NCI-H446 (cell line): Measurements from ENCODE around the gene KCTD7.
A peak's percentile ranks its signal among the peaks of the same experiment; 100 is the strongest.
"Not testable (repeated sequence)": the region's sequence is repeated elsewhere in the genome, so short reads cannot be mapped to it uniquely, and the experiment has no call there.

Experiments
- DNase-seq, 2 experiments: peaks; one replicate each; lab custom pipeline; 2025; lab: John Stamatoyannopoulos, UW

KCTD7 gene

DNA sequence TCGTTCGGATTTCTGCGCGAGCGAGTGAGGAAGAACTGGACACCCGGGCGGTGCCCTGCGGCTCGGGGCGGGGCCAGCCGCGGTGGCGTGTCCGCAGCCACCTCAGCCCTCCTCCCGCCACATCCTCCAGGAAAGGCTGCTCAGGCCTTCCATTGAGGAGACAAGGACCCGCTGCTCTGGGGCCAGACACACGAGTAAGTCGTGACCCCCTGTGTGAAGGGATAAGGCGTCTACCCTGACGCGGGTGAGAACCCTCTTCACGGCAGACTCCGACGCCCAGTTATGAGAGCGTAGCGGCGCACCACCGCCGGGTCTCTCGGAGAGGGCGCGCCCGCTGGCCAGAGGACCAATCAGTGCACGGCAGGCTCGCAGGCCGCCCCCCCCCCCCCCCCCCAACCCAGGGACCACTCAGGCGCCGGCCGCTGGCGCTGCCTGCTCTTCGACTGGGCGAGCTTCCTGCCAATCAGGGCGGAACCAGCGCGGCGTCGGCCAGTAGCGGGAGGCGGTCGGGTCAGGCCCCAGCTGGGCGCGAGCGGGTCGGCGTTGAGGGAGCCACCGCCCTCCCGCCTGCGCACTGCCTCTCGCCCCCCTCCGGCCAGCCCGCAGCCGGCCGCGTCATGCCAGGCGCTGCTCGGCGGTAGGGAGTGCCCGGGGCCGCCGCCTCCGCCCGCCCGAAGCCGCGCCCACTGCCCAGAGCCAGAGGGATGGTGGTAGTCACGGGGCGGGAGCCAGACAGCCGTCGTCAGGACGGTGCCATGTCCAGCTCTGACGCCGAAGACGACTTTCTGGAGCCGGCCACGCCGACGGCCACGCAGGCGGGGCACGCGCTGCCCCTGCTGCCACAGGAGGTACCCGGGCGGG lies at the start of gene KCTD7:
Gene KCTD7, plus strand, starts transcription at position 521 of the 861 bp plus-strand sequence. Its CDS starts 184 bp downstream, at position 705.
- DNase-seq = peak; percentile 92 to 98

DNA sequence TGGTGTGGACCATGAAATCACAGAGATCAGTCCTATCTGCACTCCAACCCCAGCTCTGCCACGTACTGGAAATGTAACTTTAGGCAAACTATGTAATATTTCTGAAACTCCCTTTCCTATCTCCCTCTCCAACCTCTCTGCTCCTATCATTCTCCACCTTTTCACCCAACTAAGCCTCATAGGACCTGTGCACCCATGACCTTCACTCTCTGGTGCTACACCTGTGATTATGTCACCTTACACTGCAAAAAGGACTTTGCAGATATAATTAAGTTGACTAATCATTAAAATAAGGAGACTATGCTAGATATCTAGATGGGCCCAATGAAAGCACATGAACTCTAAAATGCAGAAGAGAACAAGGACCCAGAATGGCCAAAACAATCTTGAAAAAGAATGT lies 48.3 kb upstream of the KCTD7 start:
- not testable (repeated sequence) for DNase-seq

DNA sequence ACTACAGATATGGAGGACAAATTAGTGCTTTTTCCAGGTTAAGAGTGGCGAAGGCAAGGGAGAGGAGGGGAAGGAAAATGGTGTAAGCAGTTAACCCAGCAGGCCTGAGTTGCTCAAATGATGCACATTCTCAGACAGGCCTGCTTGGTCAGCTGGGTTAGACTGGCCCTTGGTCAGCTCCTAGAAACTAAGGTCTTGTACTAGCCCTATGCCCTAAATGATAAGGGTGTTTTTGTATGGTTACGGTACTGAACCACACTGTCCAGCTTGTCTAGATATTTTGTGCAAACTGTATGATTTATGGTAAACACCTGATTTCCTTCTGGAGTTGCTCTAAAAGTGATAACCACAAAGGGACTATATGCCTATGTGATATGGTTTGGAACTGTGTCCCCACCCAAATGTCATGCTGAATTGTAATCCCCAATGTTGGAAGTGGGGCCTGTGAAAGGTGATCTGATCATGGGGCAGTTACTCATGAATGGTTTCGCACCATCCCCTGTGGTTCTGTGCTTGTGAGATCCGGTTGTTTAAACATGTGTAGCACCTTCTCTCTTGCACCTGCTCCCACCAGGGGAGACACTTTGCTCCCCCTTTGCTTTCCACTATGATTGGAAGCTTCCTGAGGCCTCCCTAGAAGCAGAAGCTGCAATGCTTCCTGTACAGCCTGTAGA lies 45.7 kb upstream of the KCTD7 start:
- DNase-seq = not testable (repeated sequence)

DNA sequence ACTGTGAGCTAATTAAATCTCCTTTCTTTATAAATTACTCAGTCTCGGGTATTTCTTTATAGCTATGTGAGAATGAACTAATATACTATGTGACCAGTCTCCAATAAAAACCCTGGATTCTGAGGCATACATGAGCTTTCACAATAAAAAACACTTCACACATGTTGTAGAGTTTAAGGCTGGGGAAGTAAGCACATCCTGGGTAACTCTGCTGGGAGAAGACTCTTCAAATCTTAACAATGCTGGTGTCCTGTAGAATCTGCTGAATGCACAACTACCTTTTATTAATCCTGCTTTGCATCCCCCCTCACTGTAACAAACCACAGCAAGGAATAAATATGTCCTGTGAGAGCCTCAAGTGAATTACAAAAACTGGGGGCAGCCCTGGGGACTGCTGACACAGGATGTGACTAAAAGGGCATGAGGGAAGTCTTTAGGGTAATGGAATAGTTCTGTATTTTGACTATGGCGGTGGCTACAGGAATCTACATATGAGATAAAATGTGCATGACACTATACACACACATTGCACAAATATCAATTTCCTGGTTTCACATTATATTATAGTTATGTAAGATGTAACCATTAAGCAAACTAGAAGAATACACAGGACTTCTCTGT lies 45.1 kb upstream of the KCTD7 start:
- DNase-seq = no peak

DNA sequence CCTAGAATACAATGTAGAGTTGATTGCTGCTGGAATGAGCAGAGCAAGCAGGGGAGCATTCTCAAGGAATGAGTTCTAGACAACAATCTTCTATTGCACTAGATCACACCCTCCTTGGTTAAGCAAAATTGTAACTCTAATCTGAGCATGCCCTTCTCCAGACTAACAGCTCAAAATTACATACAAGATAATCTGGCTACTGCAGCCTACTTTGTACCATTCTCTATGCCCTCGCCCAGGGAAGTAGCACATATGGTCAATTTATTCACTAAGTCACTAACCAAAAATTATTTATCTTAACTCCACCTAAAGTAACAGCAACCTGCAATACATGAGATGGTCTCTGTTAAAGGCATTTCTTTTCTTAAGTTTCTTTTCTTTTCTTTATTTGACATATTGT lies 42.5 kb upstream of the KCTD7 start:
- DNase-seq = no peak

DNA sequence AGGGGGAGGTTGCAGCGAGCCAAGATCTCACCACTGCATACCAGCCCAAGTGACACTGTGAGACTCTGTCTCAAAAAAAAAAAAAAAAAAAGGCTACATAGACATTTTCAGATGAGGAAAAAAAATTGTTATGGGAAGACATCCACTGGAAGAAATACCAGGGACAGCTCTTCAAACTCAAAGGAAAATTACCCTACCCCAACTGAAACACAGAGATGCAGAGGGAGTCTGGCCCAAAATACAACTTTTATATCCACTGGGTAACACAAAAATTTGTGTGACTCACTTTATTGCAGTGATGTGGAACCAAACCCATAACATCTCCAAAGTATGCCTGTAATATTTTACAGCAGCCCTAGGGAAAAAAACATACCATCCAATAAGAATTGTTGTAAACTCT lies 40.5 kb upstream of the KCTD7 start:
- not testable (repeated sequence) for DNase-seq

DNA sequence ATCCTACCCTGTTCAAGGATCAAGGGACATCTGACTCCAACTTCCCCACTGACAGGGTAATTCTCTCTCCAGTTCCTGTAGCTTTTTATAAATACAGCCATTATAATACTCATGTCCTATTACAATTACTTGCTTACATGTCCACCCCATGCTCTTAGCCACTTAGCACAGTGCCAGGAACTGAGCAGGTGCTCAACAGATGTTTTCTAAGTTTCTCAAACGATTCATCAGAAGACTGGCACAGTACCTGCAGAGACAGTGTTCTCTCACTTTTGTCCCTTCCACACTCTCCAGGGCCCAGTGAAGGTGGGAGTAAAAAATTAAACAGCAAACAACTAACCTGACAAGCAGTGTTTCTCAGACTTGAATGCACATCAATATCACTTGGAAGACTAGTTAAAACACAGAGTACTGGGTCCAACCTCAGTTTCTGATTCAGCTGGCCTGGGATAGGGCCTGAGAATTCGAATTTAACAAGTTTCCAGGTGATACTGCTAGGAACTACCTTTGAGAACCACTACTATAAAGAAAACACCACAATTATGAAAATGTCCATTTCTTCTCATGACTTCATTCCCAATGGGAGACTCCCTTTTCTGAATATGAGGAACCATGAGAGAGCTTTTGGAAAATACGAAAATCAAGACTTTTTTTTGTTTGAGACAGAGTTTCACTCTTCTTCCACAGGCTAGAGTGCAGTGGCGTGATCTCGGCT lies 39.7 kb upstream of the KCTD7 start:
- not testable (repeated sequence) for DNase-seq

DNA sequence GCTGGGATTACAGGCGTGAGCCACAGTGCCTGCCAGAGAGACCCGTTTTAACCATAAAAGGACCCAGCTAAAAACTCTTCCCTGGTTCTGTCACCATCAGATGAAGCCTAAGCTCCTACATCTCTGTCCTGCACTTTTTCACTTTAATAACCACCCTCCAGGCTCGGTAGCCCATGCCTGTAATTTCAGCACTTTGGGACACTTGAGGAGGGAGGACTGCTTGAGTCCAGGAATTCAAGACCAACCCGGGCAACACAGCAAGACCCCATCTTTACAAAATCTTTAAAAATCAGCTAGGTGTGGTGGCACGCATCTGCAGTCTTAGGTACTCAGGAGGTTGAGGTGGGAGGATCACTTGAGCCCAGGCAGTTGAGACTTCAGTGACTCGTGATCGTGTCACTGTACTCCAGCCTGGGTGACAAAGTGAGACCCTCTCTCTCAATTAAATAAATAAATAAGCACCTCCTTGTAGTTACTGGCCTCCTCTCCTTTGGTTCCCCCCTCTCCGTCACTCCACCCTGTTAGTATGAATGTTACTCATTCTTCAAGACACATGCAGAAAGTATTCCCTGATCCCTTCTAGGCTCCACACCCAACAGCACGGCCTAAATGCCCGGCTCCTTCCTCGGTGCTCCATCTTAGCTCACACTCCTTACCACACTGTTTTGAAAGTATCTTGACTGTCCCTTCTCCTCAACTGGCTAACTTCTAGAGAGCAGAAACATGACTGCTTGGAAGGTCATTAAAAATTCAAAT lies 38.2 kb upstream of the KCTD7 start:
- not testable (repeated sequence) for DNase-seq

DNA sequence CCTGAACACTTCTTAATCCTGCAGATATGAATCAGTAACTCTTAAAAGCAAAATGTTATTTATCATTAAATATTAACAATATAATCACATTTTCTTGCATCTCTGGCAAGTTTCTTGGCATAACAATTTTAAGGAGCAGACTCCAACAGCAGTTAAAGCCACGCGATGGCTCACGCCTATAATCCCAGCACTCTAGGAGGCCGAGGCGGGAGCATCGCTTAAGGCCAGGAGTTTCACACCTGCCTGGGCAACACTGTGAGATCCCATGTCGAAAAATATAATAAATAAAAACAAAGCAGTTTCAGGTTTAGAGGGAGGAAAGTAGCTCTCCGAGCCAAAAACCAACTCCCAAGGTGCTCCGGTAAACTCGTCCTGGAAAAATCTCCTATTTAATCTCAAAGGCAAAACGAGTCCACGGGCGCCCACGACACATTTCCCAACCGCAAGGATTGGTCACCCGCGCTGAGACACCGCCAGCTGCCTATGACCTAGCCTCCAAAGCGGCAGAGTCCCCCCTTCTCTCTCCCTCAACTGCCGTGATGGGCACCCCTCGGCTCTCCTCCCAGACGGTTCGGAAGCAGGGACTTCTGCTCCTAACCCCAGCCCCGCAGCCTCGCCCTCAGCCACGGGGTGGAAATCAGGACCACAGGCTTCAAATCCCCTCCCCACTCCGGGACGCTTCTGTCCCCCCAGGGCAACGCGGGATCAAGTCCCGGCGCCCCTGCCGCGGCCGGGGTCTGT lies 37.5 kb upstream of the KCTD7 start:
- DNase-seq = not testable (repeated sequence)

DNA sequence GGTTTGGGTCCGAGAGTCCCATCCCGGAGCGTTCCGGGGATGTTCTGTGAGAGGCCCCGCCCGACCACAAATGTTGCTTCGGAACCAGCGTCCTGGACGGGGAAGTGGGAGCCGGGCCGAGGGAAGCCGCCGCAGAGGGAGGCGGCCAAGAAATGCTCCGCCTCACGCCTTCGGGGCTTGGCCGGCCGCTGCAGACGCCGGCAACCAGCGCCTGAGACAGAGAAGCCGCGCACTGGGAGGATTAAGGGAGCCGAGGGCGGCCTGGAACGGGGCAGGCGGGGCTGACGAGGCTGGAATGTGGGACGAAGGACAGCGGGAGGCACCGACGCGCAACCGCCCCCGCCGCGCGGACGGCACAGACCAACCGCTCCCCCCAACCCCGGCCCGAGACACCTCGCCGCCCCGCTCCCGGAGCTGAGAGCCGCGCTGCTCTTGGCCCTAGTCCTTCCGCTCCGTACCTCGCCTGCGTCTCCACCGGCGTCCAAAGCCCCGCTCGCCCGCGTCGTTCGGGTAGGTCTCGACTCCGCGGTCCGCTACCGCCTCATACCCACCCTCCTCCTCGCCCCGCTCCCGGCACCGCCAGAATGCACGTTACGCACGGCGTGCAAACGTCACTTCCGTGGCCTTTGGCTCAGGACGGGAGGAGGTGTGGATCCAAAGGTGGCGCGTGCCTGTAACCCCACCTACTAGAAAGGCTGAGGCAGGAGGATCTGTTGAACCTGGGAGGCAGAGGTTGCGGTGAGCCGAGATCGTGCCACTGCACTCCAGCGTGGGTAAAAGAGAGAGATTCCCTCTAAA lies 36.7 kb upstream of the KCTD7 start:
- peak; percentile 85 to 87 for DNase-seq

DNA sequence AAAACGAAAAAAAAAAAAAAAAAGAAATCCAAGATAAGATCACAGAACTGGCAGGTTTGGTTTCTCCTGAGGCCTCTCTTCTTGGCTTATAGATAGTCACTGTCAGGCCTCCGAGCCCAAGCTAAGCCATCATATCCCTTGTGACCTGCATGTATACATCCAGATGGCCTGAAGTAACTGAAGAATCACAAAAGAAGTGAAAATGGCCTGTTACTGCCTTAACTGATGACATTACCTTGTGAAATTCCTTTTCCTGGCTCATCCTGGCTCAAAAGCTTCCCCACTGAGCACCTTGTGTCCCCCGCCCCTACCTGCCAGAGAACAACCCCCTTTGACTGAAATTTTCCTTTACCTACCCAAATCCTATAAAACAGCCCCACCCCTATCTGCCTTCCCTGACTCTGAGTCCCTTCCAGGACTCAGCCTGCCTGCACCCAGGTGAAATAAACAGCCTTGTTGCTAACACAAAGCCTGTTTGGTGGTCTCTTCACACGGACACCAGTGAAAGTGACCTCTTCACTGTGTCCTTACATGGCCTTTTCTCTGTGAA lies 36.0 kb upstream of the KCTD7 start:
- DNase-seq = not testable (repeated sequence)

DNA sequence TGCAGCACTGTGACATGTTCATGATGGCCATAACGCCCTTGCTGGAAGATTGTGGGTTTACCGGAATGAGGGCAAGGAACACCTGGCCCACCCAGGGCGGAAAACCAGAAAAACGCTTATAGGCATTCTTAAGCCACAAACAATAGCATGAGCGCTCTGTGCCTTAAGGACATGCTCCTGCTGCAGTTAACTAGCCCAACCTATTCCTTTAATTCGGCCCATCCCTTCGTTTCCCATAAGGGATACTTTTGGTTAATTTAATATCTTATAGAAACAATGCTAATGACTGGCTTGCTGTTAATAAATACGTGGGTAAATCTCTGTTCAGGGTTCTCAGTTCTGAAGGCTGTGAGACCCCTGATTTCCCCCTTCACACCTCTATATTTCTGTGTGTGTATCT lies 34.6 kb upstream of the KCTD7 start:
- not testable (repeated sequence) for DNase-seq

DNA sequence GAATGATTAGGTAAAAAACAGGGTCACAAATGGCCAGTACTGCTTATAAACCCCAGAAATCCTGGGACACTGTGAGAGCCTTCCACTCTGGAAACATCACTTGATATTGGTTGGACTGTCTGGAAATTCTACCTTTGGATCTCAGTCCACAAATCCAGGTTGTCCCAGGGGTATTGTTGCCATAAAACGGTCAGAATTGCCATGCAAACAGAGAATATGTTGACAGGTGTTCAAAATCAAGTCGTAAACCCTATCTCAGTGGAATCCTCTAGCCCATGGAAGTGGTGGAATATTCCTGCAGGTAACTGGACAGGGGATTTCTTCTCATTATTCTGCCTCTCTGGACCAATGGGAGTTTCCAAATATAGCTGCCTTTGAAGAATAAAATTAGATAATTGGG lies 31.2 kb upstream of the KCTD7 start:
- no peak for DNase-seq

DNA sequence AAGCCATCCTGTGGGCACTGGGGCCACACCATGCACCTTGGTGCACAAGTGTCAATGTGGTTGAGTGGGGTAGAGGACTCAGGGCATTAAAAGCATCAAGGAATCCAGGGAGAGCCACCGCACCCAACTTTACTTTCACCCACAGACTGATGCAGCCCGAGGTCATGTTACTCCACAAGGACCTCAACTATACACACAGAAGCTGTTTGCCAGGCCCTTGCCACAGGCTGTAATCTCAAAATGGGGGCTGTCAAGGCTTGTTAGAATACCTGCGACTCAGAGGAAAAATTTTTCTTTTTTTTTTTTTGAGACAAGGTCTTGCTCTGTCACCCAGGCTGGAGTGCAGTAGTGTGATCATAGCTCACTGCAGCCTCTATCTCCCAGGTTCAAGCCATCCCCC lies 26.5 kb upstream of the KCTD7 start:
- no peak for DNase-seq

DNA sequence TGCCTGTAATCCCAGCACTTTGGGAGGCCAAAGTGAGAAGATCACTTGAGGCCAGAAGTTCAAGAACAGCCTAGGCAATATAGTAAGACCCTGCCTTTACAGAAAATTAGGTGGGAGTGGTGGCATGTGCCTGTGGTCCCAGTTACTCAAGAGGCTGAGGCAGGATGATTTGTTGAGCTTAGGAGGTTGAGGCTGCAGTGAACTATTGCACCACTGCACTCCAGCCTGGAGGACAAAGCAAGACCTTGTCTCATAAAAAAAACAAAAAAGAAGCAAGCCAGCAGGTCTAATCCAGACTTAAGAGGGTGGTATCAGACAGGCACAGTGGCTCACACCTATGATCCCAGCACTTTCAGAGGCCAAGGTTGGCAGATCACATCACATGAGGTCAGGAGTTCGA lies 24.5 kb upstream of the KCTD7 start:
- DNase-seq = no peak

DNA sequence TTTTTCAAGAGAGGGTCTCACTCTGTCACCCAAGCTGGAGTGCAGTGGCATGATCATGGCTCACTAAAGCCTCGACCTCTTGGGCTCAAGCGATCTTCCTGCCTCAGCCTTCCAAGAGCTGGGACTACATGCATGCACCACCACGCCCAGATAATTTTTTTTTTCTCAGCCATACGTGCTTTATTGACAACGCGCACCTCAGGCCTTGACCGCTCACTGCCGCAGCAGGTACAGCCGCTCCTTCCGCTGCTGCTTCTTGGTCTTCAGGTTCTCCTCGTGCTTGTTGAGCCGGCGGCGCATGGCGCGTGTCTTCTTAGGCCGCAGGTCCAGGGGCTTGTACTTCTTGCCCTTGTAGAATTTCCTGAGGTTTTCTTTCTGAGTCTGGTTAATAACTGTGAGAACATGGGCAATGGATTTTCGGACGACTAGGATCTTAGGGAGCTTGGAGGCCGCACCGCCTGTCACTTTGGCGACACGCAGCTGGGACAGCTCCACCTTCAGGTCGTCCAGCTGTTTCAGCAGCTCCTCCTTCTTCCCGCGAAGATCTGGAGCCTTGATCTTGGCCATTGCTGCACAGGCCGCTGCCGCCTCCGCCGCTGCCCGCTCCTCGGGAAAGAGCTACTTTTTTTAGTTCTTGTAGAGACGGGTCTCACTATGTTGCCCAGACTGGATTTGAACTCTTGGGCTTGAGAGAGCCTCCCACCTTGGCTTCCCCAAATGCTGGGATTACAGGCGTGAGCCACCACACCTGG lies 22.0 kb upstream of the KCTD7 start:
- not testable (repeated sequence) for DNase-seq

DNA sequence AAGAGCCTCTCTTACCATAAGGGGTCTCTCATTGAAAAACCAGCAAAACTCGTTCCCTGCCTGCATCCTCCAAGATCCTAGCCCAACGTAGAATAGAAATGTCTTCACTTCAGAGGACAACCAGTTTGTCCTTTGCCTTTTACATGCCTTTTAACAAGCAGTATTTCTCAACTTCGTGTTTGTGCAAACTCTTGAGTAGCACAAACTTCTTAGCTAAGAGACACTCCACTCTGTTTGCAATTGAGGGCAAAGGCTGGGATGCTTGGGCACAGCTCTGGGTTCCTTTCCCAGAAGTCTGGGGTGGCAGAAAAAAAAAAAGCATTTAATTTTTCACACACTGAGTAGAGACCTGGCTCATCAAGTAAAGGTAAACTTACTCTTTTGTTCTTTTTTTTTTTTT lies 19.5 kb upstream of the KCTD7 start:
- DNase-seq = no peak

DNA sequence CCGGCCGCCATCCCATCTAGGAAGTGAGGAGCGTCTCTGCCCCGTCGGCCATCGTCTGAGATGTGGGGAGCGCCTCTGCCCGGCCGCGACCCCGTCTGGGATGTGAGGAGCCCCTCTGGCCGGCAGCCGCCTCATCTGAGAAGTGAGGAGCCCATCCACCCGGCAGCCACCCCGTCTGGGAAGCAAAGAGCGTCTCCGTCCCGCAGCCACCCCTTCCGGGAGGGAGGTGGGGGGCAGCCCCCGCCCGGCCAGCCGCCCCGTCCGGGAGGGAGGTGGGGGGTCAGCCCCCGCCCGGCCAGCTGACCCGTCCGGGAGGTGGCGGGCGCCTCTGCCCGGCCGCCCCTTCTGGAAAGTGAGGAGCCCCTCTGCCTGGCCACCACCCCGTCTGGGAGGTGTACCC lies 14.1 kb upstream of the KCTD7 start:
- not testable (repeated sequence) for DNase-seq

DNA sequence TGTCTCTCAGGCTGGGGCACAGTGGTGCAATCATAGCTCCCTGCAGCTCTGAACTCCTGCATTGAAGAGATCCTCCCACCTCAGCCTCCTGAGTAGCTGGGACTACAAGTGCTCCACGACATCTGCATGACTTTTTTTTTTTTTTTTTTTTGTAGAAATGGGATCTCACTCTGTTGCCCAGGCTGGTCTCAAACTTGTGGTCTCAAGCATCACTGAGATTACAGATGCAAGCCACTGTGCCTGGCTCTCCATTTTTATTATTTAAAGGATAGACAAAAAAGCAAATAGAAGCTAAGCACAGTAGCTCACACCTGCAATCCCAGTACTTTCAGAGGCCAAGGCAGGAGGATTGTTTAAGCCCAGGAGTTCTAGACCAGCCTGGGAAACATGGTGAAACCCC lies 13.0 kb upstream of the KCTD7 start:
- no peak for DNase-seq
